ENCODE measurements around the gene HOXA11. TPM values are rescaled to one million over a fixed set of nuclear protein-coding genes. Genes with fewer than 3 reads are reported as not detected.

The HOXA11 gene
- polyA plus RNA-seq, 1 donor from 2014 or later: not detected

DNA sequence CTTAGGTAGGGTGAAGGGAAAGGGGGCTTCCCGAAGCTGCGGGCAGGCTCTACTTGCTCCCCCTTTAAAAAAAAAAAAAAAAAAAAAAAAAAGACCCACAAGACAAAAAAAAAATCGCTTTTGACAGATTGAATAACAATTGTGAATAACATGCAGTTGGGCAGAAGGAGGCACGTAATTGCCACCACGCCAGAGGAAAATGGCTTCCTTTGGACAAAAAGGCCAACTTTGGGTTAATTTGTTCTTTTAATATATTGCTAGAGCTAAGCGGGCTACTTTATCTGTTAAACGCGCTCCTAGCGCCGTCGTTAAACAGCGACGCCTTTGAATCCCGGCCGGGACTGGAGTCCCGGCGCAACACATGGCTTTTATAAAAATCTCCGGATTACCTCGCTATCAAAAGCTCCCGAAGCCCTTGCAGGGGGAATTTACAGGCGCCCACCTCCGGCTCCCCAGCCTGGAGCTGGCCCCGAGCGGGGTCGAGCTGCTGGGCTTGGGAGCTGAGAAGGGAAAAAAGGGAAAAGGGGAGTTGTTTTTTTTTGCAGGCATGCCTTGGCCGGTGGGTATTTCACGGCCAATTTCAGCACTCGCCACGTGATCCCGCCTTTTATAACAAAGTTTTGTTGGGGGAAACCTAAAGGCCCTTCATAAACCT, 1.2 kb downstream of the HOXA11 start:
- H3K4me2 ChIP-seq (ENCODE audit: low read length): no peak overlapping the region
- no peaks in the 10 kb centered on the region for H3K79me2 ChIP-seq (replicated peaks; ENCODE audit: insufficient read depth, low read length)
- H3K27ac ChIP-seq (ENCODE audit: low read length): no peak overlapping the region
- H3F3A ChIP-seq (ENCODE audit: insufficient read depth, low read length, poor library complexity, severe bottlenecking): no peaks in the 10 kb centered on the region
- H4K20me1 ChIP-seq (ENCODE audit: insufficient read depth): no peaks in the 10 kb centered on the region
- H3K27me3 ChIP-seq (ENCODE audit: insufficient read depth, low read depth, low read length): peaks cover 100% of the 10 kb centered on the region
- no peaks in the 10 kb centered on the region for H3K36me3 ChIP-seq (ENCODE audit: insufficient read depth, low read length)
- peaks cover 14% of the 10 kb centered on the region for H3K9me3 ChIP-seq (ENCODE audit: low read length)
- H3K9ac ChIP-seq (ENCODE audit: low read length): no peak overlapping the region
- peak; percentile 84 for TF ChIP-seq EZH2 (IDR thresholded peaks at IDR 0.05; ENCODE audit: borderline replicate concordance, insufficient read depth, low read length, poor library complexity, severe bottlenecking)
- TF ChIP-seq, protein P1, sequence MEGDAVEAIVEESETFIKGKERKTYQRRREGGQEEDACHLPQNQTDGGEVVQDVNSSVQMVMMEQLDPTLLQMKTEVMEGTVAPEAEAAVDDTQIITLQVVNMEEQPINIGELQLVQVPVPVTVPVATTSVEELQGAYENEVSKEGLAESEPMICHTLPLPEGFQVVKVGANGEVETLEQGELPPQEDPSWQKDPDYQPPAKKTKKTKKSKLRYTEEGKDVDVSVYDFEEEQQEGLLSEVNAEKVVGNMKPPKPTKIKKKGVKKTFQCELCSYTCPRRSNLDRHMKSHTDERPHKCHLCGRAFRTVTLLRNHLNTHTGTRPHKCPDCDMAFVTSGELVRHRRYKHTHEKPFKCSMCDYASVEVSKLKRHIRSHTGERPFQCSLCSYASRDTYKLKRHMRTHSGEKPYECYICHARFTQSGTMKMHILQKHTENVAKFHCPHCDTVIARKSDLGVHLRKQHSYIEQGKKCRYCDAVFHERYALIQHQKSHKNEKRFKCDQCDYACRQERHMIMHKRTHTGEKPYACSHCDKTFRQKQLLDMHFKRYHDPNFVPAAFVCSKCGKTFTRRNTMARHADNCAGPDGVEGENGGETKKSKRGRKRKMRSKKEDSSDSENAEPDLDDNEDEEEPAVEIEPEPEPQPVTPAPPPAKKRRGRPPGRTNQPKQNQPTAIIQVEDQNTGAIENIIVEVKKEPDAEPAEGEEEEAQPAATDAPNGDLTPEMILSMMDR (IDR thresholded peaks at IDR 0.05; ENCODE audit: poor library complexity, severe bottlenecking): no peak
- no peak overlapping the region for H2AFZ ChIP-seq (ENCODE audit: low read depth, low read length)
- H3K4me3 ChIP-seq (ENCODE audit: low read length): no peak overlapping the region
- H3K9me2 ChIP-seq (ENCODE audit: insufficient read depth, low read length): no peaks in the 10 kb centered on the region

DNA sequence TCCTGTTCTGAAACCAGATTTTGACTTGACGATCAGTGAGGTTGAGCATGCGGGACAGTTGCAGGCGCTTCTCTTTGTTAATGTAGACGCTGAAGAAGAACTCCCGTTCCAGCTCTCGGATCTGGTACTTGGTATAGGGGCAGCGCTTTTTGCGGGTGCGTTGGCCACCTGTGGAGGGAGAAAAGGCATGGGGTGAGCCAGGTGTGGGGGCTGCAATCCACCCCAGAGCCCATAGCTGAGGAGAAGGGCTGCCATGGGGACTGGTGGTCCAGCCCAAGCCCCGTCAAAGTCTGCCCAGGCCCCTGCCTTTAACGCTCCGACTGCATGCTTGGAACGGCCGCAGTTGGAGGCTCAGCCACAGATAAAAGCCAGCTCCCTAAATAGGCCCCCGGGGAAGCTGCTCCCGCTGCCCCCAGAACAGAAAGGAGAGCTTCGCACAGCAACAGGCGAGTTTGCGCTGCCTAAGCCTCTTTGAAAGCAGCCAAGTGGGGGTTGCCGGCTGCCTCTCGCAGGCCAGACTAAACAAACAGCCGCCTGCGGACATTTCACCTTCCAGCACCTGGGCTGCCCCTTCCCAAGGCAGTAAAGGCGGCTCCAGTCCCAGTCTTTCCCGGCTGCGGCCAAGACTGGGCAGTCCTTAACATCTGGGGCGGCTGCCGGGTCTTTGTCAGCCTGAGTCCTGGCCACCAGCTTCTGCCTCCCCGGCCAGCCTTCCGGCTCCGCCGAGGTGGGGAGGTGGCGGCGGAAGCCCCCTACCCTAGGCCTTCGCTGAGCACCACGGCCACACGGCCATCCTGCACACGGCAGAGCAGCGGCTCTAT, 2.0 kb downstream of the HOXA11 start:
- Histone ChIP-seq H3K79me2 (replicated peaks; ENCODE audit: insufficient read depth, low read length) (no peaks in the 10 kb centered on the region), H3K9me3 (ENCODE audit: low read length) (peaks cover 14% of the 10 kb centered on the region), H3K27ac (ENCODE audit: low read length) (no peak overlapping the region), H3K9ac (ENCODE audit: low read length) (no peak overlapping the region), H3K4me3 (ENCODE audit: low read length) (no peak overlapping the region), H4K20me1 (ENCODE audit: insufficient read depth) (no peaks in the 10 kb centered on the region), H3K27me3 (ENCODE audit: insufficient read depth, low read depth, low read length) (peaks cover 100% of the 10 kb centered on the region), H3F3A (ENCODE audit: insufficient read depth, low read length, poor library complexity, severe bottlenecking) (no peaks in the 10 kb centered on the region), H3K9me2 (ENCODE audit: insufficient read depth, low read length) (no peaks in the 10 kb centered on the region), H2AFZ (ENCODE audit: low read depth, low read length) (no peak overlapping the region), H3K36me3 (ENCODE audit: insufficient read depth, low read length) (no peaks in the 10 kb centered on the region), H3K4me2 (ENCODE audit: low read length) (no peak overlapping the region)
- TF ChIP-seq EZH2 (IDR thresholded peaks at IDR 0.05; ENCODE audit: borderline replicate concordance, insufficient read depth, low read length, poor library complexity, severe bottlenecking) (peak; percentile 84), RAD21 (conservative IDR thresholded peaks at IDR 0.05) (no peak), EP300 (conservative IDR thresholded peaks at IDR 0.05; ENCODE audit: poor library complexity, severe bottlenecking) (no peak), TAF1 (IDR thresholded peaks at IDR 0.05; ENCODE audit: low read depth) (no peak)
- TF ChIP-seq, protein P1 (IDR thresholded peaks at IDR 0.05; ENCODE audit: poor library complexity, severe bottlenecking): no peak

DNA sequence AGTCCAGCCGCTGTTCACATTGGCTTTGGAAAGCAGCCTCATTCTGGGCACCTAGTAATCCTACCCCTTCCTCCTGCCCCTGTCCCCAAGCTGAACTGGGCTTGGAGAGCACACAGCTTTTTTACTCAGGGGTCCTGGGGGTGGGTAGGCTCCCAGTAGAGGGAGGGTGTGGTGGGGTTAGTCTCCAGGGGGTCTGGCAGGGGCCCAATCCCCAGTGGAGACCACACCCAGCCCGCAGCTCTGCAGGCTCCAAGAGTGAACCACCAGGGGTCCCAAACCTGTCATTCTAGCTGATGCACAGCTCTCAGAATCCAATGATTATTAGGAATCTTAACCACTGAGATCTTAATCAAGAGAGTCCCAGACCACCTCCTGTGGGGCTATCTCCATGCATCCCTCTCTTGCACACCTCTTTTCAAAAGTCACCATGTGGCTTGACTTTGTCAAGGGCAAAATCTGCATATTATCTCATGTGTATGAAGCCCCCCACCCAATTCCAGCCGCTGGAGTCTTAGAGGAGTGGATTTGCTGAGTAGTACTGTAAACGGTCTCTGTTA, 2.7 kb downstream of the HOXA11 start:
- no peak overlapping the region for H2AFZ ChIP-seq (ENCODE audit: low read depth, low read length)
- no peaks in the 10 kb centered on the region for H3F3A ChIP-seq (ENCODE audit: insufficient read depth, low read length, poor library complexity, severe bottlenecking)
- no peaks in the 10 kb centered on the region for H3K79me2 ChIP-seq (replicated peaks; ENCODE audit: insufficient read depth, low read length)
- H3K27ac ChIP-seq (ENCODE audit: low read length): no peak overlapping the region
- no peaks in the 10 kb centered on the region for H3K36me3 ChIP-seq (ENCODE audit: insufficient read depth, low read length)
- H3K27me3 ChIP-seq (ENCODE audit: insufficient read depth, low read depth, low read length): peaks cover 100% of the 10 kb centered on the region
- H3K9me2 ChIP-seq (ENCODE audit: insufficient read depth, low read length): no peaks in the 10 kb centered on the region
- no peak overlapping the region for H3K4me3 ChIP-seq (ENCODE audit: low read length)
- H3K4me2 ChIP-seq (ENCODE audit: low read length): no peak overlapping the region
- no peak overlapping the region for H3K9ac ChIP-seq (ENCODE audit: low read length)
- no peaks in the 10 kb centered on the region for H4K20me1 ChIP-seq (ENCODE audit: insufficient read depth)
- H3K9me3 ChIP-seq (ENCODE audit: low read length): peaks cover 14% of the 10 kb centered on the region
- TF ChIP-seq, protein P1 (IDR thresholded peaks at IDR 0.05; ENCODE audit: poor library complexity, severe bottlenecking): no peak
- no peak for TF ChIP-seq EP300 (conservative IDR thresholded peaks at IDR 0.05; ENCODE audit: poor library complexity, severe bottlenecking)
- TF ChIP-seq SMC3 (conservative IDR thresholded peaks at IDR 0.05; ENCODE audit: poor library complexity): no peak
- no peak for TF ChIP-seq RAD21 (conservative IDR thresholded peaks at IDR 0.05)
- no peak for TF ChIP-seq MXI1 (conservative IDR thresholded peaks at IDR 0.05; ENCODE audit: poor library complexity, severe bottlenecking)
- TF ChIP-seq, protein P2, sequence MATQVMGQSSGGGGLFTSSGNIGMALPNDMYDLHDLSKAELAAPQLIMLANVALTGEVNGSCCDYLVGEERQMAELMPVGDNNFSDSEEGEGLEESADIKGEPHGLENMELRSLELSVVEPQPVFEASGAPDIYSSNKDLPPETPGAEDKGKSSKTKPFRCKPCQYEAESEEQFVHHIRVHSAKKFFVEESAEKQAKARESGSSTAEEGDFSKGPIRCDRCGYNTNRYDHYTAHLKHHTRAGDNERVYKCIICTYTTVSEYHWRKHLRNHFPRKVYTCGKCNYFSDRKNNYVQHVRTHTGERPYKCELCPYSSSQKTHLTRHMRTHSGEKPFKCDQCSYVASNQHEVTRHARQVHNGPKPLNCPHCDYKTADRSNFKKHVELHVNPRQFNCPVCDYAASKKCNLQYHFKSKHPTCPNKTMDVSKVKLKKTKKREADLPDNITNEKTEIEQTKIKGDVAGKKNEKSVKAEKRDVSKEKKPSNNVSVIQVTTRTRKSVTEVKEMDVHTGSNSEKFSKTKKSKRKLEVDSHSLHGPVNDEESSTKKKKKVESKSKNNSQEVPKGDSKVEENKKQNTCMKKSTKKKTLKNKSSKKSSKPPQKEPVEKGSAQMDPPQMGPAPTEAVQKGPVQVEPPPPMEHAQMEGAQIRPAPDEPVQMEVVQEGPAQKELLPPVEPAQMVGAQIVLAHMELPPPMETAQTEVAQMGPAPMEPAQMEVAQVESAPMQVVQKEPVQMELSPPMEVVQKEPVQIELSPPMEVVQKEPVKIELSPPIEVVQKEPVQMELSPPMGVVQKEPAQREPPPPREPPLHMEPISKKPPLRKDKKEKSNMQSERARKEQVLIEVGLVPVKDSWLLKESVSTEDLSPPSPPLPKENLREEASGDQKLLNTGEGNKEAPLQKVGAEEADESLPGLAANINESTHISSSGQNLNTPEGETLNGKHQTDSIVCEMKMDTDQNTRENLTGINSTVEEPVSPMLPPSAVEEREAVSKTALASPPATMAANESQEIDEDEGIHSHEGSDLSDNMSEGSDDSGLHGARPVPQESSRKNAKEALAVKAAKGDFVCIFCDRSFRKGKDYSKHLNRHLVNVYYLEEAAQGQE (IDR thresholded peaks at IDR 0.05; ENCODE audit: borderline replicate concordance): no peak
- no peak for TF ChIP-seq POLR2AphosphoS5 (IDR thresholded peaks at IDR 0.05)
- no peak for TF ChIP-seq EZH2 (IDR thresholded peaks at IDR 0.05; ENCODE audit: borderline replicate concordance, insufficient read depth, low read length, poor library complexity, severe bottlenecking)
